Peyer's patch (tissue), 4 donors: ENCODE measurements around the gene S100A12.
"Not testable (repeated sequence)": the region's sequence is repeated elsewhere in the genome, so short reads cannot be mapped to it uniquely, and the experiment has no call there.

ENCODE experiments used
- CTCF ChIP-seq, 6 experiments: fragments of 450-650 bp in 4 of 6; fragments of 200-600 bp in 2 of 6; sonication (generic) in 1 of 6; IDR thresholded peaks; one replicate each; pipeline ENCODE4 v1.5.1; 2017 to 2019; ENCODE audit warnings: antibody characterized with exemption in 6 of 6, mild to moderate bottlenecking in 3 of 6, moderate library complexity in 1 of 6
- POLR2A ChIP-seq, 2 donors: fragments of 450-650 bp; IDR thresholded peaks; one replicate each; pipeline ENCODE4 v1.5.1; 2017; ENCODE audit warnings: antibody characterized with exemption in 2 of 2, mild to moderate bottlenecking in 2 of 2, moderate library complexity in 2 of 2

DNA sequence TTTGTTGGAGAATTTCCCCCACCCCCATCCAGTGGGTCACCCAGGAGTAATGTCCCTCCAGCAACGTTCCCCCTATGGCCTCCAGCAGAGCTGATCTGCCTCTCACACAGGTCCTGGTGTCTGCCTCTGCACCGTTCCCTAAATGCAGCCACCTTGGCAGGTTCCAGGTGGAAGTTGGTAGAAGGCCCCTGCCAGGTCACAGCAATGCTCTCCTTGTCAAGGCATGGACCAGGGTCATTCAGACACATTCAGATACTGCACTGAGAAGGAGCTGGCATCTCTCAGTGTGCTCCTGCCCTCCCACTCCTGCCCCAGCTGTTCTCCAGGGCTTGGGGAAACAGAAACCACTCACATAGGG lies 44.0 kb upstream of the S100A12 start:
- not testable (repeated sequence) for TF ChIP-seq POLR2A, CTCF (IDR thresholded peaks at IDR 0.05)
